ENCODE data around the gene THRB. TPM values are rescaled to one million over a fixed set of nuclear protein-coding genes. Genes with fewer than 3 reads are reported as not detected.

Gene THRB
- total RNA-seq, 1 experiment from 2014 or later, result 9.7 TPM

- BruUV-seq (replicated peaks), result no TSS peak
- peak overlapping the region; percentile 99 for H2AFZ ChIP-seq
These were observed 26.3 kb upstream of the THRB start for GRCh38 chr3:24520976-24521419.

DNA sequence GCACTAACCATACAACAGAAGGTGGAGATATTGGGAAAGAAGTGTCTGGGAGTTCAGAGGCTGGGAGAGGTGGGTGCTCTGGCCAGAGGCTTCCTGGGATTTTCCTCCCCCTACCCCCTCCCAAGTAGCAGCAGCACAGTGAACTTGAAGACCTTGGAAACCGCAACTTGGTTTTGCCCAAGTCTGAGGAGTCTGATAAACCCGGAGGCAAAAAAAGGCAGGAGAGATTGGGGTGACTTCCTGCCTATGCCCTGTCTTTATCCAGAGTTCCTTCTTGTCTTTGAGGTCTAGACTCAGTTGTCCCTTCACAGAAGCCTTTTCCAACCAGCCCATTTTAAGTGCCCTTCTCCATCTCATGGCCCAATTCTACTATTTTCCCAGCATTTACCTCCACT lies 25.4 kb upstream of the THRB start:
- POLR2A ChIA-PET (ENCODE audit: unreplicated experiment), result no interaction called here
- H4K20me1 ChIP-seq (ENCODE audit: insufficient read depth), result no peaks in the 10 kb centered on the region
- peaks cover 35% of the 10 kb centered on the region for H3K4me1 ChIP-seq (replicated peaks; ENCODE audit: insufficient read depth)
- no peaks in the 10 kb centered on the region for H3K9me2 ChIP-seq (ENCODE audit: insufficient read depth)
- no peaks in the 10 kb centered on the region for H3K36me3 ChIP-seq (ENCODE audit: low read depth)
- intact Hi-C loops (cut with micrococcal nuclease; ENCODE audit: unreplicated experiment), result loop anchor here (5.0 kb wide), 1 partner anchor 157 kb away; no protein-coding TSS in a partner anchor
- peak overlapping the region; percentile 71; the same call in 1 of the 2 replicates for H3K4me2 ChIP-seq
- TF ChIP-seq, protein P1, sequence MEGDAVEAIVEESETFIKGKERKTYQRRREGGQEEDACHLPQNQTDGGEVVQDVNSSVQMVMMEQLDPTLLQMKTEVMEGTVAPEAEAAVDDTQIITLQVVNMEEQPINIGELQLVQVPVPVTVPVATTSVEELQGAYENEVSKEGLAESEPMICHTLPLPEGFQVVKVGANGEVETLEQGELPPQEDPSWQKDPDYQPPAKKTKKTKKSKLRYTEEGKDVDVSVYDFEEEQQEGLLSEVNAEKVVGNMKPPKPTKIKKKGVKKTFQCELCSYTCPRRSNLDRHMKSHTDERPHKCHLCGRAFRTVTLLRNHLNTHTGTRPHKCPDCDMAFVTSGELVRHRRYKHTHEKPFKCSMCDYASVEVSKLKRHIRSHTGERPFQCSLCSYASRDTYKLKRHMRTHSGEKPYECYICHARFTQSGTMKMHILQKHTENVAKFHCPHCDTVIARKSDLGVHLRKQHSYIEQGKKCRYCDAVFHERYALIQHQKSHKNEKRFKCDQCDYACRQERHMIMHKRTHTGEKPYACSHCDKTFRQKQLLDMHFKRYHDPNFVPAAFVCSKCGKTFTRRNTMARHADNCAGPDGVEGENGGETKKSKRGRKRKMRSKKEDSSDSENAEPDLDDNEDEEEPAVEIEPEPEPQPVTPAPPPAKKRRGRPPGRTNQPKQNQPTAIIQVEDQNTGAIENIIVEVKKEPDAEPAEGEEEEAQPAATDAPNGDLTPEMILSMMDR (conservative IDR thresholded peaks at IDR 0.05), result no peak
- no peak for TF ChIP-seq EZH2 (IDR thresholded peaks at IDR 0.05; ENCODE audit: low read depth)
- H3K9me3 ChIP-seq (ENCODE audit: insufficient read depth, low read depth), result no peaks in the 10 kb centered on the region
- CTCF ChIA-PET, result no interaction called here
- H2AFZ ChIP-seq, result no peak overlapping the region
- H3F3A ChIP-seq (ENCODE audit: insufficient read depth, low read depth), result peaks cover 16% of the 10 kb centered on the region; the same call in 1 of the 2 replicates
- no peak overlapping the region for H3K4me3 ChIP-seq
- no peak overlapping the region for H3K27ac ChIP-seq
- DNase-seq, result no peak
- H3K27me3 ChIP-seq (ENCODE audit: insufficient read depth, low read depth), result no peaks in the 10 kb centered on the region
- H3K79me2 ChIP-seq (ENCODE audit: low read depth), result no peaks in the 10 kb centered on the region
- BruUV-seq (replicated peaks), result no TSS peak

More at GRCh38 chr3:24520976-24521419, 26.3 kb upstream of the THRB start:
- Histone ChIP-seq H3K9me3 (ENCODE audit: insufficient read depth, low read depth) (no peaks in the 10 kb centered on the region), H3K4me3 (peak overlapping the region; percentile 87), H3K9me2 (ENCODE audit: insufficient read depth) (no peaks in the 10 kb centered on the region), H3K4me2 (peak overlapping the region; percentile 71), H3K27me3 (ENCODE audit: insufficient read depth, low read depth) (no peaks in the 10 kb centered on the region), H3K79me2 (ENCODE audit: low read depth) (no peaks in the 10 kb centered on the region), H3F3A (ENCODE audit: insufficient read depth, low read depth) (peaks cover 19% of the 10 kb centered on the region; the same call in 1 of the 2 replicates), H3K4me1 (replicated peaks; ENCODE audit: insufficient read depth) (peaks cover 37% of the 10 kb centered on the region), H4K20me1 (ENCODE audit: insufficient read depth) (no peaks in the 10 kb centered on the region), H3K36me3 (ENCODE audit: low read depth) (no peaks in the 10 kb centered on the region), H3K27ac (peak overlapping the region; percentile 56)
- TF ChIP-seq, protein P1 (conservative IDR thresholded peaks at IDR 0.05), result no peak
- TF ChIP-seq EZH2 (IDR thresholded peaks at IDR 0.05; ENCODE audit: low read depth), result no peak
- ChIA-PET CTCF (no interaction called here), POLR2A (ENCODE audit: unreplicated experiment) (interaction anchor here (0.6 to 0.7 kb wide), 4 partner anchors 123 to 1262 kb away, joined by 3 to 6 read pairs (median 4); no protein-coding TSS in a partner anchor)
- intact Hi-C loops (cut with micrococcal nuclease; ENCODE audit: unreplicated experiment), result loop anchor here (5.0 kb wide), 1 partner anchor 156 kb away; no protein-coding TSS in a partner anchor
- DNase-seq, result peak in 1 of 2 experiments; percentile 46

DNA sequence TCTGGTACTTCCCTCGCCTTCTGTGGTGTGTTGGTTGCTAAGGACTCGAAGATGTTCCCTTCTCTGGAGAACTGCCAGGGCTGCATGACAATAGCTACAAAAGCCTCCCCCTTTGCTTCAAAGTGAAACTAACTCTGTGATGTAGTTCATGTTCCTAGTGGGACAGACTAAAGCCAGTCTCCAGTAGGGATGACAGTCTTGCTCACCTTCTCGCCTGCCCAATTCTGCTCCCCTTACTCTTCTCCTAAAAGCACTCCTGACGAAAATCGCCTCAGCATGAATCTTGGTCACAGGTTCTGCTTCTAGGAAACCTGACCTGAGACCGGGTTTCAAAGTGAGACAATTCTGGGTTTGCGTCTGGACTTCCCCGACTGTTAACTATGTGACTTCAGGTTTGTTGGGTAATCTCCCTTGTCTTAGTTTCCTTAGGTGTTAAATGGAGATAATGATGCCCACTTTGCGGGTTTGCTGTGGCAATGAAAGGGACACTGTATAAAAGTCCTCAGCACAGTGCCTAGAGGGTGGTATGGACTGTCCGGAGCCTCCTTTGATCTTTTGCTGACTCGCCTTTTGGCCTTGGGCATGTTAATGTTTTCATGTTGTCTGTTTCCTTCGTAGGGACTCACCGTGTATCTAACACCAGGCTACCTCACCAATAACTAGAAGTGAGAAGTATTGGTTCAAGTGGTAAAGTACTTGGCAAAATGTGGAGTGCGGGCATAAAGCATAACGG lies 24.9 kb upstream of the THRB start:
- H3K4me3 ChIP-seq, result no peak overlapping the region
- no peaks in the 10 kb centered on the region for H4K20me1 ChIP-seq (ENCODE audit: insufficient read depth)
- H3F3A ChIP-seq (ENCODE audit: insufficient read depth, low read depth), result peaks cover 10% of the 10 kb centered on the region; the same call in 1 of the 2 replicates
- H3K9me3 ChIP-seq (ENCODE audit: insufficient read depth, low read depth), result no peaks in the 10 kb centered on the region
- H2AFZ ChIP-seq, result no peak overlapping the region
- H3K9me2 ChIP-seq (ENCODE audit: insufficient read depth), result no peaks in the 10 kb centered on the region
- ChIA-PET POLR2A (ENCODE audit: unreplicated experiment) (no interaction called here), CTCF (no interaction called here)
- TF ChIP-seq EZH2 (IDR thresholded peaks at IDR 0.05; ENCODE audit: low read depth), result no peak
- TF ChIP-seq, protein P1 (conservative IDR thresholded peaks at IDR 0.05), result no peak
- DNase-seq, result no peak
- H3K4me1 ChIP-seq (replicated peaks; ENCODE audit: insufficient read depth), result peaks cover 29% of the 10 kb centered on the region
- no peak overlapping the region; the same call in 1 of the 2 replicates for H3K4me2 ChIP-seq
- H3K27ac ChIP-seq, result no peak overlapping the region
- no peaks in the 10 kb centered on the region for H3K79me2 ChIP-seq (ENCODE audit: low read depth)
- intact Hi-C loops (cut with micrococcal nuclease; ENCODE audit: unreplicated experiment), result loop anchor here (5.0 kb wide), 1 partner anchor 158 kb away; no protein-coding TSS in a partner anchor
- no TSS peak for BruUV-seq (replicated peaks)
- no peaks in the 10 kb centered on the region for H3K27me3 ChIP-seq (ENCODE audit: insufficient read depth, low read depth)
- H3K36me3 ChIP-seq (ENCODE audit: low read depth), result no peaks in the 10 kb centered on the region
